Neural cell (in vitro differentiated cells): ENCODE measurements around the gene HMGCR.

Source experiments
- CTCF ChIP-seq: fragments of 450-650 bp; IDR thresholded peaks from 2 replicates; pipeline ENCODE4 v1.5.1; 2014; ENCODE audit warnings: antibody characterized with exemption, mild to moderate bottlenecking, moderate library complexity; ENCODE audit not compliant: poor library complexity, severe bottlenecking
- POLR2AphosphoS5 ChIP-seq: IDR thresholded peaks from 2 replicates; pipeline ENCODE4 v1.6.1; 2012
- REST ChIP-seq: IDR thresholded peaks from 2 replicates; pipeline ENCODE4 v1.6.1; 2012; ENCODE audit warnings: borderline replicate concordance
- SMC3 ChIP-seq: fragments of 450-650 bp; conservative IDR thresholded peaks from 2 replicates; pipeline ENCODE4 v1.6.1; 2014; ENCODE audit warnings: antibody characterized with exemption, mild to moderate bottlenecking, moderate library complexity; ENCODE audit not compliant: poor library complexity
- TAF1 ChIP-seq: IDR thresholded peaks from 2 replicates; pipeline ENCODE4 v1.6.1; 2012; ENCODE audit warnings: low read depth

- TF ChIP-seq CTCF (no peak), POLR2AphosphoS5 (no peak), TAF1 (no peak), REST (no peak), SMC3 (no peak)
Observed at GRCh38 chr5:75375414-75375813, 38.4 kb downstream of the HMGCR start.
